GM12872 (cell line): ENCODE data around the gene PLXNA2.

Experiments
- CTCF ChIP-seq: IDR thresholded peaks from 3 replicates; pipeline ENCODE4 v1.5.1; 2011; ENCODE audit warnings: low read depth, mild to moderate bottlenecking, low read length, moderate library complexity; ENCODE audit not compliant: insufficient read depth

PLXNA2 gene

GRCh38 chr1:207995576-207995975, 248.6 kb downstream of the PLXNA2 start:
- TF ChIP-seq CTCF, result no peak

- TF ChIP-seq CTCF, result peak; percentile 64
These were observed 250.4 kb downstream of the PLXNA2 start for GRCh38 chr1:207993477-207994445.

- no peak for TF ChIP-seq CTCF
These were observed 251.4 kb downstream of the PLXNA2 start for GRCh38 chr1:207992677-207993236.

GRCh38 chr1:207991583-207992026, 252.6 kb downstream of the PLXNA2 start:
- no peak for TF ChIP-seq CTCF

- TF ChIP-seq CTCF, result no peak
These were observed 253.2 kb downstream of the PLXNA2 start for GRCh38 chr1:207990876-207991582.

- TF ChIP-seq CTCF, result no peak
These were observed 253.7 kb downstream of the PLXNA2 start for GRCh38 chr1:207990455-207990854.

GRCh38 chr1:207988326-207989165, 255.6 kb downstream of the PLXNA2 start:
- no peak for TF ChIP-seq CTCF
